HEK293T (cell line): ENCODE measurements around the gene ITGB5.

Experiments used
- ARNT ChIP-seq: fragments of 450-650 bp; IDR thresholded peaks from 2 replicates; pipeline ENCODE4 v1.6.1; 2017; ENCODE audit warnings: mild to moderate bottlenecking
- BHLHE40 ChIP-seq: fragments of 450-650 bp; IDR thresholded peaks from 2 replicates; pipeline ENCODE4 v1.6.1; 2016; ENCODE audit warnings: mild to moderate bottlenecking, moderate library complexity, borderline replicate concordance
- ELF4 ChIP-seq: fragments of 450-650 bp; IDR thresholded peaks from 2 replicates; pipeline ENCODE4 v1.6.1; 2017; ENCODE audit warnings: antibody characterized with exemption
- FOXA1 ChIP-seq: fragments of 450-650 bp; IDR thresholded peaks from 2 replicates; pipeline ENCODE4 v1.6.1; 2016; ENCODE audit warnings: mild to moderate bottlenecking
- FOXK2 ChIP-seq: fragments of 450-650 bp; IDR thresholded peaks from 2 replicates; pipeline ENCODE4 v1.6.1; 2016; ENCODE audit warnings: mild to moderate bottlenecking
- FOXM1 ChIP-seq: fragments of 450-650 bp; IDR thresholded peaks from 2 replicates; pipeline ENCODE4 v1.6.1; 2017; ENCODE audit warnings: mild to moderate bottlenecking, borderline replicate concordance
- HDGF ChIP-seq: fragments of 450-650 bp; IDR thresholded peaks from 2 replicates; pipeline ENCODE4 v1.6.1; 2017; ENCODE audit warnings: antibody characterized with exemption, borderline replicate concordance
- L3MBTL2 ChIP-seq: fragments of 450-650 bp; conservative IDR thresholded peaks from 2 replicates; pipeline ENCODE4 v1.6.1; 2016; ENCODE audit warnings: mild to moderate bottlenecking
- SP1 ChIP-seq: fragments of 450-650 bp; IDR thresholded peaks from 2 replicates; pipeline ENCODE4 v1.6.1; 2017
- SUZ12 ChIP-seq: fragments of 450-650 bp; IDR thresholded peaks from 2 replicates; pipeline ENCODE4 v1.6.1; 2016; ENCODE audit warnings: mild to moderate bottlenecking
- ZNF384 ChIP-seq: fragments of 450-650 bp; IDR thresholded peaks from 2 replicates; pipeline ENCODE4 v1.6.1; 2016
- TF ChIP-seq, protein P1 (sequence below): fragments of 450-650 bp; IDR thresholded peaks from 2 replicates; pipeline ENCODE4 v1.6.1; 2016

DNA sequence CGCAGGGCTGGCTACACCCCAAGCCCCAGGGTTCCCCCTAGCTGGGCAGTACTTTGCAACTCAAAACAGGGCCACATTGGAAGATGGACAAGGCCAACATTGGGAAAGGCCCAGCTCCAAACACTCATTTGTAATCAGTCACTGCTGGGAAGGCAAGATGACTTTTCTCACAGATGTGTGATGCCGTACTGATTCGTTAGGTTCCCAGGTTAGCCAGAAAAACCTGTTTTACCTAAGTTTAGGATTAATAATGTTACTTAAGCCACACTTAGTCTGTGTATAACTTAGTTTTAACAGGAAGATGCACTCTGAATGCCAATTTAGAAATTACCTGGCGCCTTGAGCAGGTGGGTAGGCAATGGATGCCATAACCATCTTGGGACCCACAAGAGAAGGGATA lies 71.0 kb downstream of the ITGB5 start:
- TF ChIP-seq FOXM1 (no peak), FOXK2 (no peak), SP1 (no peak), ARNT (no peak), SUZ12 (no peak), FOXA1 (no peak), ELF4 (no peak), BHLHE40 (no peak), ZNF384 (no peak), L3MBTL2 (no peak), HDGF (no peak)
- TF ChIP-seq, protein P1, sequence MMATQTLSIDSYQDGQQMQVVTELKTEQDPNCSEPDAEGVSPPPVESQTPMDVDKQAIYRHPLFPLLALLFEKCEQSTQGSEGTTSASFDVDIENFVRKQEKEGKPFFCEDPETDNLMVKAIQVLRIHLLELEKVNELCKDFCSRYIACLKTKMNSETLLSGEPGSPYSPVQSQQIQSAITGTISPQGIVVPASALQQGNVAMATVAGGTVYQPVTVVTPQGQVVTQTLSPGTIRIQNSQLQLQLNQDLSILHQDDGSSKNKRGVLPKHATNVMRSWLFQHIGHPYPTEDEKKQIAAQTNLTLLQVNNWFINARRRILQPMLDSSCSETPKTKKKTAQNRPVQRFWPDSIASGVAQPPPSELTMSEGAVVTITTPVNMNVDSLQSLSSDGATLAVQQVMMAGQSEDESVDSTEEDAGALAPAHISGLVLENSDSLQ: no peak
